HEK293 (cell line): Measurements from ENCODE around the gene DBNL.

Experiments used
- CTCF ChIP-seq: fragments of 450-650 bp; formaldehyde crosslinking; IDR thresholded peaks from 2 replicates; pipeline ENCODE4 v1.5.1; 2016; ENCODE audit warnings: missing biosample characterization, missing genetic modification characterization
- ZNF184 ChIP-seq: fragments of 450-650 bp; IDR thresholded peaks from 2 replicates; pipeline ENCODE4 v1.5.1; 2018; ENCODE audit warnings: missing biosample characterization, mild to moderate bottlenecking, missing genetic modification characterization
- ZNF292 ChIP-seq: fragments of 450-650 bp; formaldehyde crosslinking; IDR thresholded peaks from 2 replicates; pipeline ENCODE4 v1.5.1; 2016; ENCODE audit warnings: low read depth, missing biosample characterization, missing genetic modification characterization, borderline replicate concordance

GRCh38 chr7:44062903-44063295 is 18.4 kb downstream of the DBNL start:
- TF ChIP-seq CTCF (tag by site-specific recombination): no peak
- TF ChIP-seq ZNF292 (tag by site-specific recombination): no peak
- TF ChIP-seq ZNF184: no peak
